K562 (cell line): ENCODE results near the gene CIAO2B. TPM values are rescaled to one million over a fixed set of nuclear protein-coding genes. Genes with fewer than 3 reads are reported as not detected.

ENCODE experiments used
- ATAC-seq: fragments of 200-7000 bp; cut with Tn5 transposase; 3 replicates; pipeline ENCODE4 v1.9.1; 2020; ENCODE audit warnings: moderate library complexity
- BruUV-seq: library from RNA; stranded (reverse); fragments of 400-500 nt; replicated peaks from 2 replicates; lab custom pipeline; 2021; lab: Mats Ljungman, UMichigan
- CTCF ChIA-PET: fragments of 300-600 bp; formaldehyde crosslinking; extraction: SDS; loops from one replicate; lab custom pipeline; 2021; ENCODE audit warnings: low intra/inter-chr PET ratio; lab: Yijun Ruan, JAX
- POLR2A ChIA-PET: fragments of 300-600, 350-650 bp; sonication (Branson Sonifier 250); formaldehyde crosslinking; extraction: SDS; loops from one replicate; lab custom pipeline; 2021; ENCODE audit warnings: antibody characterized with exemption, inconsistent platforms; lab: Yijun Ruan, JAX
- DNase-seq, 4 experiments: peaks; one replicate each; pipeline versions ENCODE4 v3.0.0 to v3.0.0-alpha.2; 2011 to 2018; ENCODE audit warnings: low spot score in 3 of 4, mixed read lengths in 3 of 4; ENCODE audit errors: extremely low read depth in 1 of 4
- FAIRE-seq: peaks from 2 replicates; lab custom pipeline; 2011; peaks lifted over from hg19 to GRCh38; lab: Jason Lieb, UNC
- H2AFZ ChIP-seq: 2 replicates; pipeline ENCODE4 v1.6.0; 2011; ENCODE audit warnings: low read depth, low read length, control low read depth, inconsistent platforms
- H3K27ac ChIP-seq: fragments of 200-600 bp; 3 replicates; pipeline ENCODE4 v1.8.0; 2011; ENCODE audit warnings: low read depth, mild to moderate bottlenecking, control low read depth, inconsistent platforms, low read length, moderate library complexity, mixed read lengths; ENCODE audit errors: extremely low read depth
- H3K27me3 ChIP-seq, 2 experiments: fragments of 300-600 bp in 1 of 2; 2 replicates in 1 of 2; 3 replicates in 1 of 2; pipeline versions ENCODE4 v1.6.0 to v1.8.0; 2011; ENCODE audit warnings: inconsistent platforms in 2 of 2, low read length in 2 of 2, mild to moderate bottlenecking in 1 of 2, mixed read lengths in 1 of 2, moderate library complexity in 1 of 2; ENCODE audit not compliant: control insufficient read depth in 2 of 2, insufficient read depth in 2 of 2
- H3K36me3 ChIP-seq: fragments of 300-600 bp; 3 replicates; pipeline ENCODE4 v1.8.0; 2011; ENCODE audit warnings: mild to moderate bottlenecking, low read length, inconsistent platforms; ENCODE audit not compliant: control insufficient read depth, insufficient read depth
- H3K4me1 ChIP-seq, 2 experiments: fragments of 200-600 bp in 1 of 2; replicated peaks in 1 of 2; 2 replicates in 1 of 2; 3 replicates in 1 of 2; pipeline versions ENCODE4 v1.5.1 to v1.8.0; 2011; ENCODE audit warnings: inconsistent platforms in 2 of 2, low read length in 2 of 2, mild to moderate bottlenecking in 1 of 2, mixed read lengths in 1 of 2, moderate library complexity in 1 of 2; ENCODE audit not compliant: control insufficient read depth in 2 of 2, insufficient read depth in 2 of 2
- H3K4me2 ChIP-seq: 2 replicates; pipeline ENCODE4 v1.6.1; 2011; ENCODE audit warnings: low read length, control low read depth, inconsistent platforms, mixed read lengths; ENCODE audit not compliant: insufficient read depth
- H3K4me3 ChIP-seq: fragments of 200-600 bp; sonication (generic), shearing (Covaris generic); 2 replicates; pipeline ENCODE4 v1.5.1; 2016; ENCODE audit warnings: control low read depth, inconsistent platforms
- H3K79me2 ChIP-seq: fragments of 200-600 bp; 3 replicates; pipeline ENCODE4 v1.8.0; 2011; ENCODE audit warnings: low read length, inconsistent platforms; ENCODE audit not compliant: control insufficient read depth, insufficient read depth
- H3K9ac ChIP-seq, 2 experiments: 2 replicates each; pipeline versions ENCODE4 v1.6.0 to v1.6.1; 2011; ENCODE audit warnings: low read depth in 2 of 2, low read length in 2 of 2, control low read depth in 1 of 2, inconsistent platforms in 1 of 2, mild to moderate bottlenecking in 1 of 2, mixed read lengths in 1 of 2; ENCODE audit not compliant: insufficient read depth in 1 of 2
- H3K9me1 ChIP-seq: one replicate; pipeline ENCODE4 v1.6.0; 2011; ENCODE audit warnings: inconsistent platforms, mild to moderate bottlenecking, low read length, moderate library complexity; ENCODE audit not compliant: control insufficient read depth, insufficient read depth
- H3K9me3 ChIP-seq: replicated peaks from 2 replicates; pipeline ENCODE4 v1.5.1; 2011; ENCODE audit warnings: low read depth, low read length, inconsistent platforms; ENCODE audit not compliant: control insufficient read depth, insufficient read depth
- H4K20me1 ChIP-seq: replicated peaks from 2 replicates; pipeline ENCODE4 v1.6.1; 2011; ENCODE audit warnings: low read length, inconsistent platforms, mixed read lengths; ENCODE audit not compliant: control insufficient read depth, insufficient read depth
- BMI1 ChIP-seq: fragments of 150-350 bp; IDR thresholded peaks from 2 replicates; pipeline ENCODE4 v1.6.1; 2014; ENCODE audit warnings: low read length
- C11orf30 ChIP-seq: fragments of 450-650 bp; IDR thresholded peaks from 2 replicates; pipeline ENCODE4 v1.6.1; 2016; ENCODE audit warnings: low read depth, mild to moderate bottlenecking
- KLF10 ChIP-seq: fragments of 250-450 bp; sonication (Bioruptor Pico); IDR thresholded peaks from 2 replicates; pipeline ENCODE4 v1.6.1; 2021; ENCODE audit warnings: matching md5 sums
- MAFF ChIP-seq: IDR thresholded peaks from 2 replicates; pipeline ENCODE4 v1.6.1; 2012; ENCODE audit warnings: low read length, improper control_type of control experiment
- MAFG ChIP-seq: fragments of 450-650 bp; conservative IDR thresholded peaks from 2 replicates; pipeline ENCODE4 v1.6.1; 2016; ENCODE audit warnings: missing genetic modification characterization, missing compliant biosample characterization
- MAFK ChIP-seq: IDR thresholded peaks from 2 replicates; pipeline ENCODE4 v1.6.1; 2011; ENCODE audit warnings: low read length, improper control_type of control experiment
- NONO ChIP-seq, 2 experiments: fragments of 200-400 bp in 1 of 2; fragments of 450-650 bp in 1 of 2; formaldehyde crosslinking in 1 of 2; IDR thresholded peaks; 2 replicates each; pipeline ENCODE4 v1.6.1; 2017; ENCODE audit warnings: low read depth in 2 of 2, mild to moderate bottlenecking in 2 of 2, moderate library complexity in 2 of 2, low read length in 1 of 2
- RUNX1 ChIP-seq: sonication (generic); IDR thresholded peaks from 2 replicates; pipeline ENCODE4 v1.6.1; 2016; ENCODE audit warnings: antibody characterized with exemption, low read depth
- ZBTB11 ChIP-seq, 3 experiments: fragments of 200-800 bp in 1 of 3; fragments of 250-450 bp in 1 of 3; fragments of 450-650 bp in 1 of 3; sonication (Bioruptor Pico) in 1 of 3; sonication (Bioruptor generic) in 1 of 3; formaldehyde crosslinking in 1 of 3; IDR thresholded peaks; 2 replicates each; pipeline versions ENCODE4 v1.6.1 to v1.8.0; 2016 to 2022; ENCODE audit warnings: mild to moderate bottlenecking in 2 of 3, missing genetic modification characterization in 2 of 3, missing compliant biosample characterization in 1 of 3, moderate library complexity in 1 of 3
- ZNF316 ChIP-seq: fragments of 450-650 bp; IDR thresholded peaks from 2 replicates; pipeline ENCODE4 v1.6.1; 2016
- WGBS: fragments of 100-300 bp; shearing (Covaris generic); methylation state at CpG from one replicate; pipeline ENCODE4 v1.1.6; 2016; ENCODE audit warnings: low coverage, mixed read lengths; ENCODE audit not compliant: insufficient coverage; ENCODE audit errors: missing lambda C conversion rate; 5-methylcytosine and 5-hydroxymethylcytosine counted together
- in situ Hi-C: fragments of 300-500 bp; cut with MboI; formaldehyde crosslinking; loops from 4 replicates; pipeline ENCODE4 v1.15.0; 2018; ENCODE audit warnings: inconsistent platforms, mixed read lengths
- intact Hi-C: fragments of 100-400 bp; cut with micrococcal nuclease; formaldehyde crosslinking; loops from 2 replicates; pipeline ENCODE4 v1.14.2; 2022
- polyA plus RNA-seq, 8 experiments: library from polyadenylated mRNA; depleted of rRNA in 4 of 8; stranded (reverse) in 5 of 8; unstranded in 3 of 8; fragments of >200 nt; fragmentation: Nextera tagmentation in 2 of 8; fragmentation: Illumina TruSeq in 1 of 8; extraction: Ambion mirVana in 2 of 8; extraction: Trizol in 1 of 8; gene quantifications; 2 replicates each; pipeline versions ENCODE4 v1.2.1 to v1.2.3, GENCODE V29; 2011 to 2014; ENCODE audit warnings: inconsistent platforms in 1 of 8, missing spikeins in 1 of 8
- total RNA-seq, 7 experiments: library from RNA; depleted of rRNA in 6 of 7; stranded (reverse); fragments of >200 nt in 6 of 7; fragmentation: Illumina TruSeq in 2 of 7; extraction: Trizol in 2 of 7; gene quantifications; 2 replicates each; pipeline versions ENCODE4 v1.2.1 to v1.2.3, GENCODE V29; 2011 to 2021; ENCODE audit warnings: low replicate concordance in 1 of 7
- TF ChIP-seq, protein P1 (sequence below), 2 experiments: IDR thresholded peaks; 2 replicates each; pipeline ENCODE4 v1.6.1; 2011; ENCODE audit warnings: borderline replicate concordance in 1 of 2, control low read depth in 1 of 2, low read depth in 1 of 2, low read length in 1 of 2, mild to moderate bottlenecking in 1 of 2, mixed read lengths in 1 of 2, moderate library complexity in 1 of 2; ENCODE audit not compliant: insufficient read depth in 1 of 2, insufficient read length in 1 of 2, poor library complexity in 1 of 2, severe bottlenecking in 1 of 2; ENCODE audit errors: extremely low read depth in 1 of 2

Gene CIAO2B
- total and polyA plus RNA-seq, 9 of the 15 experiments (the other 6 are each of a cell fraction or from before 2014, with no cell fraction given) = 86.8 to 182 (median 113) TPM

GRCh38 chr16:66890799-66891198 lies 43.4 kb downstream of the CIAO2B start:
- in situ Hi-C loops (no loop called here), intact Hi-C loops (no loop called here)
- Histone ChIP-seq H3K4me2 (no peak overlapping the region), H2AFZ (no peak overlapping the region), H4K20me1 (no peaks in the 10 kb centered on the region), H3K9ac (no peak overlapping the region), H3K9me3 (no peaks in the 10 kb centered on the region), H3K27ac (no peak overlapping the region), H3K79me2 (no peaks in the 10 kb centered on the region), H3K27me3 (no peaks in the 10 kb centered on the region), H3K4me1 (peaks cover 11 to 13% of the 10 kb centered on the region in 2 experiments; a peak in 3 of 5 replicates), H3K36me3 (peaks cover 39% of the 10 kb centered on the region; the same call in 2 of the 3 replicates), H3K9me1 (no peaks in the 10 kb centered on the region), H3K4me3 (no peak overlapping the region)
- DNase-seq (no peak), ATAC-seq (no peak), FAIRE-seq (no peak)
- no TSS peak for BruUV-seq
- 72% methylated on average over 2 of the region's 2 CpGs for WGBS
- ChIA-PET CTCF (no interaction called here), POLR2A (interaction anchor here (0.7 to 1.5 kb wide), 3 partner anchors 10 to 78 kb away, joined by 3 to 9 read pairs (median 3); partner anchors contain the start of gene PDP2)
- TF ChIP-seq MAFF (peak; percentile 46; the same call in 1 of the 2 replicates), NONO (IDR thresholded peaks at IDR 0.05; ENCODE audit: low read depth in 2 of 2, low read length in 1 of 2) (no peak), BMI1 (no peak), MAFG (tag) (peak; percentile 58), ZBTB11 (CRISPR knock-in tag; IDR thresholded peaks at IDR 0.05) (no peak), ZNF316 (peak; percentile 92), RUNX1 (no peak), KLF10 (CRISPR knock-in tag) (no peak), MAFK (peak; percentile 34; the same call in 1 of the 2 replicates), C11orf30 (peak; percentile 81)
- TF ChIP-seq, protein P1, sequence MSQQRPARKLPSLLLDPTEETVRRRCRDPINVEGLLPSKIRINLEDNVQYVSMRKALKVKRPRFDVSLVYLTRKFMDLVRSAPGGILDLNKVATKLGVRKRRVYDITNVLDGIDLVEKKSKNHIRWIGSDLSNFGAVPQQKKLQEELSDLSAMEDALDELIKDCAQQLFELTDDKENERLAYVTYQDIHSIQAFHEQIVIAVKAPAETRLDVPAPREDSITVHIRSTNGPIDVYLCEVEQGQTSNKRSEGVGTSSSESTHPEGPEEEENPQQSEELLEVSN (IDR thresholded peaks at IDR 0.05; ENCODE audit: borderline replicate concordance in 1 of 2, extremely low read depth in 1 of 2, insufficient read depth in 1 of 2, insufficient read length in 1 of 2, low read depth in 1 of 2, low read length in 1 of 2, poor library complexity in 1 of 2, severe bottlenecking in 1 of 2) = no peak
